ACC112 (cell line): ENCODE measurements around the gene SYNE1.

Source experiments
- H2AFZ ChIP-seq: fragments of 200-600 bp; sonication (generic); one replicate; pipeline ENCODE4 v1.6.0; 2017; ENCODE audit warnings: antibody characterized with exemption, low read length; ENCODE audit not compliant: unreplicated experiment
- H3K27ac ChIP-seq: fragments of 200-600 bp; sonication (generic); 2 replicates; pipeline ENCODE4 v1.5.1; 2014; ENCODE audit warnings: low read depth, mild to moderate bottlenecking, antibody characterized with exemption, low read length, moderate library complexity
- H3K27me3 ChIP-seq: fragments of 200-600 bp; sonication (generic); 2 replicates; pipeline ENCODE4 v1.6.1; 2014; ENCODE audit warnings: mild to moderate bottlenecking, antibody characterized with exemption, low read length, moderate library complexity, mixed read lengths; ENCODE audit not compliant: insufficient read depth
- H3K36me3 ChIP-seq: fragments of 200-600 bp; sonication (generic); 2 replicates; pipeline ENCODE4 v1.6.1; 2016; ENCODE audit warnings: mild to moderate bottlenecking, antibody characterized with exemption, low read length, moderate library complexity, mixed read lengths; ENCODE audit not compliant: insufficient read depth
- H3K4me1 ChIP-seq: fragments of 200-600 bp; sonication (generic); one replicate; pipeline ENCODE4 v1.6.1; 2016; ENCODE audit warnings: low read length, mixed read lengths; ENCODE audit not compliant: insufficient read depth, unreplicated experiment, control insufficient read depth
- H3K4me3 ChIP-seq: fragments of 200-600 bp; sonication (generic); 2 replicates; pipeline ENCODE4 v1.5.1; 2014; ENCODE audit warnings: mild to moderate bottlenecking, low read depth, low read length
- H3K79me2 ChIP-seq: fragments of 200-600 bp; sonication (generic); one replicate; pipeline ENCODE4 v1.6.0; 2016; ENCODE audit warnings: low read length; ENCODE audit not compliant: control insufficient read depth, unreplicated experiment, insufficient read depth

The SYNE1 gene

GRCh38 chr6:152323376-152323775, 313.8 kb downstream of the SYNE1 start:
- Histone ChIP-seq H3K27me3 (no peaks in the 10 kb centered on the region), H3K4me3 (no peak overlapping the region), H3K36me3 (peaks cover 8% of the 10 kb centered on the region), H3K4me1 (no peaks in the 10 kb centered on the region), H3K79me2 (no peaks in the 10 kb centered on the region), H2AFZ (no peak overlapping the region), H3K27ac (no peak overlapping the region)

GRCh38 chr6:152318278-152318677, 318.9 kb downstream of the SYNE1 start:
- no peak overlapping the region for H3K4me3 ChIP-seq
- 0 out of 2 replicates have a peak overlapping the region, but pooled peaks have one; percentile 1 for H3K27ac ChIP-seq
- H2AFZ ChIP-seq, result no peak overlapping the region
- H3K4me1 ChIP-seq, result peaks cover 23% of the 10 kb centered on the region
- no peaks in the 10 kb centered on the region for H3K27me3 ChIP-seq
- peaks cover 16% of the 10 kb centered on the region; the same call in 1 of the 2 replicates for H3K36me3 ChIP-seq
- H3K79me2 ChIP-seq, result no peaks in the 10 kb centered on the region

- peaks cover 15% of the 10 kb centered on the region; the same call in 1 of the 2 replicates for H3K36me3 ChIP-seq
- peaks cover 23% of the 10 kb centered on the region for H3K4me1 ChIP-seq
- H3K4me3 ChIP-seq, result no peak overlapping the region
- no peaks in the 10 kb centered on the region for H3K79me2 ChIP-seq
- H2AFZ ChIP-seq, result no peak overlapping the region
- peak overlapping the region; percentile 85 for H3K27ac ChIP-seq
- H3K27me3 ChIP-seq, result no peaks in the 10 kb centered on the region
These were observed 321.1 kb downstream of the SYNE1 start for GRCh38 chr6:152316024-152316423.

GRCh38 chr6:152314483-152314832, 322.7 kb downstream of the SYNE1 start:
- H3K4me3 ChIP-seq, result no peak overlapping the region
- H3K79me2 ChIP-seq, result no peaks in the 10 kb centered on the region
- peak overlapping the region; percentile 73 for H3K27ac ChIP-seq
- H2AFZ ChIP-seq, result no peak overlapping the region
- peaks cover 23% of the 10 kb centered on the region for H3K4me1 ChIP-seq
- H3K36me3 ChIP-seq, result peaks cover 18% of the 10 kb centered on the region; the same call in 1 of the 2 replicates
- H3K27me3 ChIP-seq, result no peaks in the 10 kb centered on the region

- H3K27ac ChIP-seq, result peak overlapping the region; percentile 73
These were observed 323.4 kb downstream of the SYNE1 start for GRCh38 chr6:152313542-152314482.

GRCh38 chr6:152312434-152312833, 324.7 kb downstream of the SYNE1 start:
- Histone ChIP-seq H3K4me3 (no peak overlapping the region), H3K27me3 (no peaks in the 10 kb centered on the region), H3K4me1 (peaks cover 23% of the 10 kb centered on the region), H3K79me2 (no peaks in the 10 kb centered on the region), H2AFZ (no peak overlapping the region), H3K36me3 (peaks cover 20% of the 10 kb centered on the region), H3K27ac (no peak overlapping the region)

More at GRCh38 chr6:152313542-152314482, 323.4 kb downstream of the SYNE1 start:
- Histone ChIP-seq H3K4me3 (no peak overlapping the region), H3K4me1 (peaks cover 23% of the 10 kb centered on the region), H3K36me3 (peaks cover 18% of the 10 kb centered on the region; the same call in 1 of the 2 replicates), H3K27me3 (no peaks in the 10 kb centered on the region), H2AFZ (peak overlapping the region; percentile 66), H3K79me2 (no peaks in the 10 kb centered on the region)

GRCh38 chr6:152310371-152310954, 326.7 kb downstream of the SYNE1 start:
- Histone ChIP-seq H3K4me3 (no peak overlapping the region), H3K79me2 (no peaks in the 10 kb centered on the region), H3K4me1 (peaks cover 13% of the 10 kb centered on the region), H3K36me3 (peaks cover 15% of the 10 kb centered on the region), H3K27me3 (no peaks in the 10 kb centered on the region), H2AFZ (no peak overlapping the region), H3K27ac (no peak overlapping the region)

- Histone ChIP-seq H3K79me2 (no peaks in the 10 kb centered on the region), H3K4me3 (no peak overlapping the region), H3K27me3 (no peaks in the 10 kb centered on the region), H2AFZ (no peak overlapping the region), H3K27ac (no peak overlapping the region), H3K4me1 (peaks cover 11% of the 10 kb centered on the region), H3K36me3 (peaks cover 15% of the 10 kb centered on the region)
These were observed 327.5 kb downstream of the SYNE1 start for GRCh38 chr6:152309648-152310047.

GRCh38 chr6:152309006-152309405, 328.2 kb downstream of the SYNE1 start:
- H2AFZ ChIP-seq, result no peak overlapping the region
- H3K4me1 ChIP-seq, result peaks cover 6% of the 10 kb centered on the region
- no peak overlapping the region for H3K4me3 ChIP-seq
- peaks cover 15% of the 10 kb centered on the region for H3K36me3 ChIP-seq
- H3K27me3 ChIP-seq, result no peaks in the 10 kb centered on the region
- no peak overlapping the region for H3K27ac ChIP-seq
- H3K79me2 ChIP-seq, result no peaks in the 10 kb centered on the region

- no peak overlapping the region for H3K27ac ChIP-seq
These were observed 328.9 kb downstream of the SYNE1 start for GRCh38 chr6:152308306-152308705.

More at GRCh38 chr6:152308306-152308705, 328.9 kb downstream of the SYNE1 start:
- H3K4me3 ChIP-seq, result no peak overlapping the region
- H3K36me3 ChIP-seq, result peaks cover 15% of the 10 kb centered on the region
- H3K79me2 ChIP-seq, result no peaks in the 10 kb centered on the region
- no peaks in the 10 kb centered on the region for H3K4me1 ChIP-seq
- no peaks in the 10 kb centered on the region for H3K27me3 ChIP-seq
- no peak overlapping the region for H2AFZ ChIP-seq
